Erythroblast (primary cell): ENCODE data around the gene HSPA5.

Experiments used
- GATA1 ChIP-seq: IDR thresholded peaks from 2 replicates; pipeline ENCODE4 v1.6.1; 2011; ENCODE audit warnings: low read depth, mild to moderate bottlenecking, control low read depth, low read length, moderate library complexity
- POLR2A ChIP-seq: IDR thresholded peaks from 2 replicates; pipeline ENCODE4 v1.6.1; 2011; ENCODE audit warnings: mild to moderate bottlenecking, low read length

GRCh38 chr9:125214186-125214585 lies 27.0 kb downstream of the HSPA5 start:
- TF ChIP-seq POLR2A: no peak
- TF ChIP-seq GATA1: no peak
